H1 (cell line): Measurements from ENCODE around the gene PTK6. TPM values are rescaled to one million over a fixed set of nuclear protein-coding genes. Genes with fewer than 3 reads are reported as not detected.
A peak's percentile ranks its signal among the peaks of the same experiment; 100 is the strongest.

Experiments
- CTCF ChIA-PET: fragments of 300-600 bp; sonication (Branson Sonifier 250); formaldehyde crosslinking; loops from one replicate; lab custom pipeline; 2021; ENCODE audit not compliant: partially characterized antibody; lab: Charles Lee
- POLR2A ChIA-PET: fragments of 300-600 bp; sonication (Branson Sonifier 250); formaldehyde crosslinking; loops from one replicate; lab custom pipeline; 2021; ENCODE audit warnings: inconsistent platforms; ENCODE audit not compliant: partially characterized antibody; lab: Charles Lee
- DNase-seq, 2 experiments: peaks; one replicate each; pipeline versions ENCODE4 v3.0.0 to v3.0.0-alpha.2; 2010 to 2022; ENCODE audit warnings: low spot score in 2 of 2, low read depth in 1 of 2, mixed read lengths in 1 of 2
- FAIRE-seq: peaks from 2 replicates; lab custom pipeline; 2011; peaks lifted over from hg19 to GRCh38; lab: Jason Lieb, UNC
- H2AFZ ChIP-seq: 2 replicates; pipeline ENCODE4 v1.8.1; 2012; ENCODE audit warnings: low read length, inconsistent platforms
- H2AK5ac ChIP-seq: 2 replicates; pipeline ENCODE4 v1.6.1; 2013; ENCODE audit warnings: low read depth, low read length
- H2BK120ac ChIP-seq: replicated peaks from 2 replicates; pipeline ENCODE3; 2013; ENCODE audit warnings: low read depth, low read length, inconsistent platforms
- H2BK12ac ChIP-seq: 2 replicates; pipeline ENCODE4 v1.6.1; 2013; ENCODE audit warnings: low read depth, low read length
- H2BK15ac ChIP-seq: 2 replicates; pipeline ENCODE4 v1.6.1; 2013; ENCODE audit warnings: low read length
- H2BK20ac ChIP-seq: 2 replicates; pipeline ENCODE4 v1.6.1; 2013; ENCODE audit warnings: low read length
- H2BK5ac ChIP-seq: 2 replicates; pipeline ENCODE4 v1.6.1; 2013; ENCODE audit warnings: low read depth, low read length
- H3K14ac ChIP-seq: 2 replicates; pipeline ENCODE4 v1.6.1; 2013; ENCODE audit warnings: inconsistent platforms; ENCODE audit not compliant: insufficient read length
- H3K18ac ChIP-seq: 2 replicates; pipeline ENCODE4 v1.6.1; 2013; ENCODE audit warnings: low read length; ENCODE audit errors: extremely low read depth
- H3K23ac ChIP-seq: 2 replicates; pipeline ENCODE4 v1.6.1; 2013; ENCODE audit warnings: inconsistent platforms; ENCODE audit not compliant: insufficient read length
- H3K23me2 ChIP-seq: 2 replicates; pipeline ENCODE4 v1.6.1; 2013; ENCODE audit warnings: low read depth, low read length
- H3K27ac ChIP-seq: 2 replicates; pipeline ENCODE4 v1.6.1; 2011; ENCODE audit warnings: low read depth, low read length, inconsistent platforms
- H3K27me3 ChIP-seq, 4 experiments: replicated peaks in 1 of 4; 1 replicate in 1 of 4; 2 replicates in 3 of 4; pipeline versions ENCODE4 v1.6.1 to v1.8.1; 2011 to 2013; ENCODE audit warnings: low read length in 3 of 4, mild to moderate bottlenecking in 3 of 4, inconsistent platforms in 2 of 4, mixed read lengths in 2 of 4, moderate library complexity in 1 of 4; ENCODE audit not compliant: control insufficient read depth in 3 of 4, insufficient read depth in 3 of 4; ENCODE audit errors: extremely low read depth in 1 of 4
- H3K36me3 ChIP-seq, 4 experiments: 2 replicates each; pipeline versions ENCODE4 v1.6.1 to v1.8.1; 2011 to 2013; ENCODE audit warnings: mild to moderate bottlenecking in 4 of 4, low read length in 3 of 4, moderate library complexity in 2 of 4, control low read depth in 1 of 4, inconsistent platforms in 1 of 4; ENCODE audit not compliant: insufficient read depth in 4 of 4, control insufficient read depth in 2 of 4
- H3K4ac ChIP-seq: replicated peaks from 2 replicates; pipeline ENCODE3; 2013; ENCODE audit warnings: low read length, low read depth, mixed read lengths, inconsistent platforms; ENCODE audit not compliant: insufficient read length
- H3K4me1 ChIP-seq, 4 experiments: replicated peaks in 1 of 4; 1 replicate in 1 of 4; 2 replicates in 3 of 4; pipeline versions ENCODE4 v1.6.1 to v1.8.1; 2011 to 2013; ENCODE audit warnings: low read length in 3 of 4, inconsistent platforms in 2 of 4, mixed read lengths in 1 of 4; ENCODE audit not compliant: insufficient read depth in 4 of 4, control insufficient read depth in 3 of 4
- H3K4me2 ChIP-seq, 2 experiments: 2 replicates each; pipeline versions ENCODE4 v1.6.1 to v1.8.1; 2011 to 2013; ENCODE audit warnings: low read depth in 2 of 2, low read length in 2 of 2, control low read depth in 1 of 2, inconsistent platforms in 1 of 2, mild to moderate bottlenecking in 1 of 2; ENCODE audit not compliant: insufficient read depth in 1 of 2
- H3K4me3 ChIP-seq, 4 experiments: fragments of 200-600, 300-600 bp in 1 of 4; sonication (generic), shearing (Covaris generic), sonication (Bioruptor Twin) in 1 of 4; 2 replicates each; pipeline versions ENCODE4 v1.5.1 to v1.8.1; 2011 to 2016; ENCODE audit warnings: low read length in 4 of 4, low read depth in 3 of 4, control low read depth in 2 of 4, inconsistent platforms in 2 of 4, mild to moderate bottlenecking in 2 of 4, mixed read lengths in 1 of 4, moderate library complexity in 1 of 4; ENCODE audit not compliant: insufficient read depth in 2 of 4; ENCODE audit errors: extremely low read depth in 1 of 4
- H3K56ac ChIP-seq: replicated peaks from 2 replicates; pipeline ENCODE3; 2013; ENCODE audit warnings: low read depth, mild to moderate bottlenecking, mixed read lengths, low read length, inconsistent platforms; ENCODE audit not compliant: insufficient read length
- H3K79me1 ChIP-seq: 2 replicates; pipeline ENCODE4 v1.6.1; 2013; ENCODE audit warnings: low read depth, low read length, control low read depth
- H3K79me2 ChIP-seq, 2 experiments: 2 replicates each; pipeline versions ENCODE4 v1.6.1 to v1.8.1; 2012 to 2013; ENCODE audit warnings: low read length in 2 of 2, mild to moderate bottlenecking in 2 of 2, inconsistent platforms in 1 of 2; ENCODE audit not compliant: insufficient read depth in 2 of 2, control insufficient read depth in 1 of 2
- H3K9ac ChIP-seq, 4 experiments: replicated peaks in 1 of 4; 1 replicate in 1 of 4; 2 replicates in 3 of 4; pipeline versions ENCODE4 v1.6.1 to v1.8.1; 2011 to 2013; ENCODE audit warnings: low read depth in 3 of 4, low read length in 3 of 4, control low read depth in 2 of 4, mild to moderate bottlenecking in 2 of 4, moderate library complexity in 2 of 4, inconsistent platforms in 1 of 4; ENCODE audit errors: extremely low read depth in 1 of 4
- H3K9me3 ChIP-seq, 2 experiments: 2 replicates each; pipeline versions ENCODE4 v1.6.1 to v1.8.1; 2012 to 2013; ENCODE audit warnings: mild to moderate bottlenecking in 2 of 2, moderate library complexity in 2 of 2, control low read depth in 1 of 2, inconsistent platforms in 1 of 2, low read depth in 1 of 2, low read length in 1 of 2, mixed read lengths in 1 of 2; ENCODE audit not compliant: insufficient read depth in 2 of 2
- H4K20me1 ChIP-seq, 2 experiments: replicated peaks in 1 of 2; 2 replicates each; pipeline versions ENCODE3 to v1.8.1; 2011 to 2013; ENCODE audit warnings: inconsistent platforms in 2 of 2, low read length in 2 of 2, mild to moderate bottlenecking in 1 of 2; ENCODE audit not compliant: insufficient read depth in 2 of 2, control insufficient read depth in 1 of 2
- H4K5ac ChIP-seq: 2 replicates; pipeline ENCODE4 v1.6.1; 2013; ENCODE audit warnings: low read length, low read depth, mixed read lengths, inconsistent platforms; ENCODE audit not compliant: insufficient read length
- H4K8ac ChIP-seq: 2 replicates; pipeline ENCODE4 v1.8.0; 2013; ENCODE audit warnings: mild to moderate bottlenecking, moderate library complexity, low read length, inconsistent platforms; ENCODE audit not compliant: insufficient read depth; ENCODE audit errors: extremely low read depth
- H4K91ac ChIP-seq: replicated peaks from 2 replicates; pipeline ENCODE3; 2013; ENCODE audit warnings: low read length, mixed read lengths, inconsistent platforms; ENCODE audit not compliant: insufficient read length
- BACH1 ChIP-seq: IDR thresholded peaks from 2 replicates; pipeline ENCODE4 v1.6.1; 2012; ENCODE audit warnings: low read length, improper control_type of control experiment
- CREB1 ChIP-seq: IDR thresholded peaks from 2 replicates; pipeline ENCODE4 v1.6.1; 2012; ENCODE audit warnings: inconsistent platforms
- EP300 ChIP-seq, 2 experiments: IDR thresholded peaks; 1 replicate in 1 of 2; 2 replicates in 1 of 2; pipeline ENCODE4 v1.6.1; 2011 to 2012; ENCODE audit warnings: low read depth in 2 of 2, low read length in 2 of 2, mild to moderate bottlenecking in 2 of 2, borderline replicate concordance in 1 of 2, inconsistent platforms in 1 of 2, moderate library complexity in 1 of 2
- GABPA ChIP-seq: IDR thresholded peaks from 2 replicates; pipeline ENCODE4 v1.6.1; 2011; ENCODE audit warnings: mild to moderate bottlenecking, low read length, moderate library complexity, borderline replicate concordance; ENCODE audit not compliant: insufficient read depth
- PHF8 ChIP-seq: fragments of 200-600 bp; sonication (generic); conservative IDR thresholded peaks from 2 replicates; pipeline ENCODE4 v1.7.1; 2012; ENCODE audit warnings: low read depth, mild to moderate bottlenecking, inconsistent platforms, low read length, moderate library complexity
- SAP30 ChIP-seq: fragments of 300-600 bp; sonication (generic); IDR thresholded peaks from 2 replicates; pipeline ENCODE4 v1.7.1; 2012; ENCODE audit warnings: low read length, moderate library complexity, mild to moderate bottlenecking, inconsistent platforms; ENCODE audit not compliant: insufficient read depth, insufficient replicate concordance
- TAF1 ChIP-seq: IDR thresholded peaks from 2 replicates; pipeline ENCODE4 v1.6.1; 2011; ENCODE audit warnings: mild to moderate bottlenecking, low read depth, low read length
- WGBS, 2 experiments: shearing (Covaris generic) in 1 of 2; methylation state at CpG; one replicate each; pipeline versions ENCODE4 v1.1.6 to v1.1.7; 2013 to 2015; ENCODE audit warnings: low lambda C conversion rate in 2 of 2, mixed read lengths in 2 of 2, inconsistent platforms in 1 of 2, low coverage in 1 of 2, missing lambda C conversion rate in 1 of 2; ENCODE audit not compliant: insufficient replicate concordance in 2 of 2, insufficient coverage in 1 of 2, insufficient read length in 1 of 2; ENCODE audit errors: extremely low coverage in 1 of 2, missing lambda C conversion rate in 1 of 2; 5-methylcytosine and 5-hydroxymethylcytosine counted together
- polyA plus RNA-seq, 7 experiments: library from polyadenylated mRNA; depleted of rRNA in 3 of 7; stranded (reverse) in 5 of 7; unstranded in 2 of 7; fragments of >200 nt in 5 of 7; fragments of 200-250 nt in 2 of 7; gene quantifications; 1 replicate in 5 of 7; 2 replicates in 1 of 7; 4 replicates in 1 of 7; pipeline versions ENCODE4 v1.2.1 to v1.2.3, GENCODE V29; 2011 to 2013; ENCODE audit warnings: missing spikeins in 2 of 7, mixed read lengths in 2 of 7
- total RNA-seq: library from RNA; stranded (reverse); fragmentation: NEBNext Ultra II Directional; extraction: Animal tissue kit (Norgen Biotek cat#: 25700); gene quantifications from 2 replicates; pipeline ENCODE4 v1.2.1, GENCODE V29; 2021

The PTK6 gene
- total and polyA plus RNA-seq, 2 of the 8 experiments (the other 6 are each of a cell fraction or from before 2014, with no cell fraction given): 0.12 to 0.19 TPM

- no peak within 1 kb of the TSS for H2BK15ac ChIP-seq
- no peaks in the 10 kb centered on the region for H3K79me2 ChIP-seq
- peaks cover 3% of the 10 kb centered on the region; the same call in 1 of the 2 replicates for H3K23me2 ChIP-seq
- no peak for TF ChIP-seq GABPA
- no peak for TF ChIP-seq CREB1
- TF ChIP-seq TAF1: 0 out of 2 replicates have a peak, but pooled peaks have one; percentile 16
- no peak for TF ChIP-seq PHF8
- peak; percentile 10; the same call in 1 of the 2 replicates for TF ChIP-seq BACH1
- no peak for TF ChIP-seq EP300 (IDR thresholded peaks at IDR 0.05; ENCODE audit: borderline replicate concordance in 1 of 2, low read depth in 2 of 2, low read length in 2 of 2)
- no peak for TF ChIP-seq SAP30
- TF ChIP-seq, all 59 proteins: peak for 2
- Histone ChIP-seq H4K20me1 (peaks cover 0 to 4% of the 10 kb centered on the region in 2 experiments), H3K14ac (no peak within 1 kb of the TSS), H2BK12ac (no peak within 1 kb of the TSS), H3K27ac (no peak within 1 kb of the TSS), H3K36me3 (no peaks in the 10 kb centered on the region; a peak in 1 of 8 replicates), H2AK5ac (no peak within 1 kb of the TSS), H3K4ac (peak within 1 kb of the TSS; percentile 38), H2AFZ (no peak within 1 kb of the TSS), H3K56ac (no peak within 1 kb of the TSS), H3K27me3 (peaks cover 11 to 42% (median 35%) of the 10 kb centered on the region in 4 experiments), H3K4me1 (peaks cover 0 to 32% (median 21%) of the 10 kb centered on the region in 4 experiments; a peak in 6 of 7 replicates), H3K18ac (peak within 1 kb of the TSS; percentile 32), H3K4me3 (peak within 1 kb of the TSS; percentile 32 to 66 (median 36)), H2BK120ac (no peak within 1 kb of the TSS), H3K9me3 (no peaks in the 10 kb centered on the region), H2BK5ac (no peak within 1 kb of the TSS; the same call in 1 of the 2 replicates), H3K9ac (no peak within 1 kb of the TSS), H3K79me1 (no peaks in the 10 kb centered on the region), H3K23ac (no peak within 1 kb of the TSS), H4K5ac (no peak within 1 kb of the TSS), H4K91ac (peak within 1 kb of the TSS; percentile 54), H4K8ac (peak within 1 kb of the TSS; percentile 47), H2BK20ac (no peak within 1 kb of the TSS), H3K4me2 (peak within 1 kb of the TSS; percentile 60 to 80)
- ChIA-PET CTCF (no interaction called here), POLR2A (no interaction called here)
- DNase-seq (peak in 1 of 2 experiments; percentile 50), FAIRE-seq (no peak)
- no CpG with 5 or more reads among the region's 58 CpGs for WGBS, 2 experiments
These were observed 38.2 kb downstream of the PTK6 start, which contains the start of gene EEF1A2 for GRCh38 chr20:63498960-63499337. TSS of gene EEF1A2 (minus strand) at chr20:63499083. CDS start at chr20:63497763, 1,320 bp downstream.
